Kidney capillary endothelial cell (primary cell): ENCODE measurements around the gene AQP6.

Source experiments
- DNase-seq: peaks from one replicate; pipeline ENCODE4 v3.0.0-alpha.2; 2018; ENCODE audit warnings: low spot score

AQP6 gene

GRCh38 chr12:49956663-49957569, 15.8 kb upstream of the AQP6 start:
- no peak for DNase-seq

- no peak for DNase-seq
Measured at GRCh38 chr12:49957570-49957967, 15.2 kb upstream of the AQP6 start.

GRCh38 chr12:49959685-49960473, 12.9 kb upstream of the AQP6 start:
- DNase-seq: peak; percentile 63

- DNase-seq: no peak
Measured at GRCh38 chr12:49960474-49961110, 12.2 kb upstream of the AQP6 start.

- no peak for DNase-seq
Measured at GRCh38 chr12:49961111-49961922, 11.4 kb upstream of the AQP6 start, which contains the start of gene AQP5. TSS of gene AQP5 (plus strand) at chr12:49961872. CDS start at chr12:49962018, 146 bp downstream.

GRCh38 chr12:49961993-49962764, 10.6 kb upstream of the AQP6 start:
- no peak for DNase-seq

- no peak for DNase-seq
Measured at GRCh38 chr12:49962861-49963765, 9.6 kb upstream of the AQP6 start.

GRCh38 chr12:49963976-49964815, 8.6 kb upstream of the AQP6 start:
- DNase-seq: no peak

- DNase-seq: no peak
Measured at GRCh38 chr12:49964849-49965624, 7.7 kb upstream of the AQP6 start.

- no peak for DNase-seq
Measured at GRCh38 chr12:49965836-49966235, 6.9 kb upstream of the AQP6 start.

GRCh38 chr12:49966511-49967041, 6.2 kb upstream of the AQP6 start:
- no peak for DNase-seq

- DNase-seq: peak; percentile 65
Measured at GRCh38 chr12:49967042-49967776, 5.5 kb upstream of the AQP6 start.

- DNase-seq: no peak
Measured at GRCh38 chr12:49967777-49968250, 4.9 kb upstream of the AQP6 start.

GRCh38 chr12:49968471-49968870, 4.3 kb upstream of the AQP6 start:
- no peak for DNase-seq

- DNase-seq: no peak
Measured at GRCh38 chr12:49969027-49969426, 3.7 kb upstream of the AQP6 start.

- DNase-seq: no peak
Measured at GRCh38 chr12:49969651-49970429, 2.9 kb upstream of the AQP6 start.
